A673 (cell line): ENCODE results near the gene ADCY5. TPM values are rescaled to one million over a fixed set of nuclear protein-coding genes. Genes with fewer than 3 reads are reported as not detected.

Source experiments
- BruUV-seq: library from RNA; stranded (reverse); fragments of 400-500 nt; replicated peaks from 2 replicates; lab custom pipeline; 2021; lab: Mats Ljungman, UMichigan
- CTCF ChIA-PET: fragments of 300-600 bp; sonication (Branson Sonifier 250); formaldehyde crosslinking; loops from one replicate; lab custom pipeline; 2022; ENCODE audit warnings: antibody characterized with exemption; lab: Charles Lee
- POLR2A ChIA-PET: fragments of 300-600 bp; sonication (Branson Sonifier 250); formaldehyde crosslinking; loops from one replicate; lab custom pipeline; 2022; ENCODE audit warnings: antibody characterized with exemption; ENCODE audit not compliant: low non-redundant PET; lab: Charles Lee
- DNase-seq: peaks from one replicate; pipeline ENCODE4 v3.0.0-alpha.2; 2015; ENCODE audit warnings: low spot score
- H3K27ac ChIP-seq: fragments of 200-600 bp; sonication (generic); 2 replicates; pipeline ENCODE4 v1.5.1; 2016; ENCODE audit warnings: mixed run types, low read depth, mild to moderate bottlenecking, mixed read lengths, antibody characterized with exemption, low read length; ENCODE audit not compliant: poor library complexity, severe bottlenecking
- H3K27me3 ChIP-seq: fragments of 200-600 bp; sonication (generic); replicated peaks from 2 replicates; pipeline ENCODE4 v1.6.1; 2017; ENCODE audit warnings: mixed run types, low read depth, mild to moderate bottlenecking, mixed read lengths, antibody characterized with exemption, low read length; ENCODE audit not compliant: insufficient read depth, poor library complexity
- H3K36me3 ChIP-seq: fragments of 200-600 bp; sonication (generic); 2 replicates; pipeline ENCODE4 v1.6.1; 2016; ENCODE audit warnings: mixed run types, mild to moderate bottlenecking, mixed read lengths, antibody characterized with exemption, low read length; ENCODE audit not compliant: insufficient read depth, poor library complexity, severe bottlenecking
- H3K4me1 ChIP-seq: fragments of 200-600 bp; sonication (generic); 2 replicates; pipeline ENCODE4 v1.6.1; 2017; ENCODE audit warnings: mixed run types, mild to moderate bottlenecking, mixed read lengths, antibody characterized with exemption, low read length; ENCODE audit not compliant: insufficient read depth, poor library complexity, severe bottlenecking
- H3K4me3 ChIP-seq: fragments of 200-600 bp; sonication (generic); 2 replicates; pipeline ENCODE4 v1.5.1; 2016; ENCODE audit warnings: low read depth, mixed run types, mild to moderate bottlenecking, mixed read lengths, low read length; ENCODE audit not compliant: poor library complexity, severe bottlenecking
- H3K9me3 ChIP-seq: fragments of 200-600 bp; sonication (generic); 2 replicates; pipeline ENCODE4 v1.6.1; 2016; ENCODE audit warnings: mixed run types, low read depth, mild to moderate bottlenecking, mixed read lengths, antibody characterized with exemption, low read length; ENCODE audit not compliant: poor library complexity, severe bottlenecking
- CTCF ChIP-seq: fragments of 300-800, 200-600 bp; sonication (generic); conservative IDR thresholded peaks from 2 replicates; pipeline ENCODE4 v1.5.1; 2017; ENCODE audit warnings: low read depth, mild to moderate bottlenecking, antibody characterized with exemption, low read length, moderate library complexity, mixed read lengths
- EZH2 ChIP-seq: fragments of 200-600 bp; sonication (generic); IDR thresholded peaks from 2 replicates; pipeline ENCODE4 v1.6.1; 2017; ENCODE audit warnings: borderline replicate concordance, low read depth, mild to moderate bottlenecking, mixed read lengths, antibody characterized with exemption, low read length; ENCODE audit not compliant: poor library complexity, severe bottlenecking
- intact Hi-C: fragments of 100-400 bp; cut with micrococcal nuclease; formaldehyde crosslinking; loops from one replicate; pipeline ENCODE4 v1.10.0; 2022; ENCODE audit not compliant: unreplicated experiment
- total RNA-seq: library from RNA; stranded (reverse); gene quantifications from 2 replicates; pipeline ENCODE4 v1.2.3, GENCODE V29; 2021

The ADCY5 gene
- total RNA-seq, 1 experiment from 2014 or later, result 0.21 TPM

GRCh38 chr3:123458255-123458654, 9.4 kb upstream of the ADCY5 start:
- CTCF ChIA-PET, result no interaction called here
- Histone ChIP-seq H3K27me3 (peaks cover 34% of the 10 kb centered on the region), H3K4me3 (no peak overlapping the region), H3K9me3 (no peaks in the 10 kb centered on the region), H3K4me1 (no peaks in the 10 kb centered on the region), H3K36me3 (no peaks in the 10 kb centered on the region), H3K27ac (no peak overlapping the region)
- BruUV-seq, result no TSS peak
- intact Hi-C loops, result no loop called here
- POLR2A ChIA-PET, result no interaction called here
- DNase-seq, result no peak
- no peak for TF ChIP-seq EZH2
- no peak for TF ChIP-seq CTCF

GRCh38 chr3:123457841-123458240, 9.0 kb upstream of the ADCY5 start:
- no peaks in the 10 kb centered on the region for H3K9me3 ChIP-seq
- ChIA-PET CTCF (no interaction called here), POLR2A (no interaction called here)
- H3K27ac ChIP-seq, result no peak overlapping the region
- TF ChIP-seq CTCF, result no peak
- TF ChIP-seq EZH2, result no peak
- DNase-seq, result no peak
- no peaks in the 10 kb centered on the region for H3K36me3 ChIP-seq
- no peak overlapping the region for H3K4me3 ChIP-seq
- H3K4me1 ChIP-seq, result no peaks in the 10 kb centered on the region
- peaks cover 36% of the 10 kb centered on the region for H3K27me3 ChIP-seq
- intact Hi-C loops, result no loop called here
- BruUV-seq, result no TSS peak

GRCh38 chr3:123453675-123454074, 4.8 kb upstream of the ADCY5 start:
- Histone ChIP-seq H3K4me1 (no peaks in the 10 kb centered on the region), H3K27me3 (peaks cover 49% of the 10 kb centered on the region), H3K27ac (no peak overlapping the region), H3K4me3 (no peak overlapping the region), H3K36me3 (no peaks in the 10 kb centered on the region), H3K9me3 (no peaks in the 10 kb centered on the region)
- TF ChIP-seq CTCF (no peak), EZH2 (no peak)
- intact Hi-C loops, result no loop called here
- no peak for DNase-seq
- ChIA-PET CTCF (no interaction called here), POLR2A (no interaction called here)
- no TSS peak for BruUV-seq
